ENCODE measurements around the gene LTBP1. TPM values are rescaled to one million over a fixed set of nuclear protein-coding genes. Genes with fewer than 3 reads are reported as not detected.

The LTBP1 gene
- total RNA-seq, 2 experiments from 2014 or later, result 0.06 TPM; not detected in 1

DNA sequence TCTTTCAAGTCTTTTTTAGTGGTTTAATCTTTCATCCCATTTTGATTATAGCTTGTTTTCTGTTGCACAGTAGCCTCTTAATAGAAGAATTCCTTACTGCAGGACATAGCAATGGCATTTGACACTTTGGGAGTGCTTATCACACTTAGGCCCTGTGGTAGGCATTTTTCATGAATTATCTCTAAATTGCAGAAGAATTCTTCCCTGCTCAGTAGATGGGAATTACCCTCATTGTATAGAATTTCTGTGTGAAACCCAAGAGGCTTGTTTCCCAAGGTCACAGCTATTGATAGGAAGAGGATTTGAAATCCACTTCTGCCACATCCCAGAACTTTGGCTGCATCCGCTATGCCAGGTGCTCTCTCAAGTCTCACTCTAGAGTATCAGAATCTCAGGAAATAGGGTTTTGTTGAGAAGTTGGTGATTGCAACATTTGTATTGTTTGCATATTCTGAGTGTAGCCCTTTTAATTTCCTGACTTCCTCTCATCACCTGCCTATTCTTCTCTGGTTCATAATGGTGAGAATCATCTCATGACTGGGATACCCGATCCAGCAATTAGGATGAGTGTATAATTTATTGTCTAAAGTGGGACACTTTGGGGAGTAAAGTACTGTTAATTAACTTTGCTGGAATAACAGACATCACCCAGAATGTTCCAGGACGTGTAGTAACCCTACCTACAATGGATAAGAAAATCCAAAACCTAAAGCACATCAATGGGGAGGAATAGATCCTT lies 274.5 kb downstream of the LTBP1 start:
- Histone ChIP-seq H3K27ac (ENCODE audit: low read depth in 1 of 2, low read length in 2 of 2) (no peak overlapping the region), H3K9me3 (ENCODE audit: control insufficient read depth in 1 of 2, insufficient read depth in 1 of 2, low read length in 2 of 2) (no peaks in the 10 kb centered on the region), H3K4me3 (ENCODE audit: low read length) (no peak overlapping the region), H3K4me1 (ENCODE audit: insufficient read depth, low read length) (no peaks in the 10 kb centered on the region), H3K36me3 (ENCODE audit: insufficient read depth, low read length) (no peaks in the 10 kb centered on the region), H3K27me3 (ENCODE audit: control insufficient read depth in 1 of 2, insufficient read depth in 2 of 2, low read length in 2 of 2) (peaks cover 0 to 5% of the 10 kb centered on the region in 2 experiments)
- Mint-ChIP-seq H3K27me3 (peaks cover 12% of the 10 kb centered on the region), H3K9me3 (no peaks in the 10 kb centered on the region), H3K36me3 (ENCODE audit: low read depth) (no peaks in the 10 kb centered on the region), H3K27ac (no peak overlapping the region), H3K4me3 (no peak overlapping the region), H3K4me1 (ENCODE audit: low read depth) (no peaks in the 10 kb centered on the region)
- intact Hi-C loops (cut with DNase I, micrococcal nuclease), result no loop called here
- DNase-seq (no peak), ATAC-seq (ENCODE audit: poor library complexity) (no peak)
- POLR2A ChIA-PET, result no interaction called here
- TF ChIP-seq CTCF (IDR thresholded peaks at IDR 0.05), result no peak
- CTCF ChIA-PET, result no interaction called here

GRCh38 chr2:33222309-33222708 lies 275.6 kb downstream of the LTBP1 start:
- no peaks in the 10 kb centered on the region for H3K4me1 Mint-ChIP-seq (ENCODE audit: low read depth)
- no peak overlapping the region for H3K4me3 Mint-ChIP-seq
- Histone ChIP-seq H3K27ac (ENCODE audit: low read depth in 1 of 2, low read length in 2 of 2) (no peak overlapping the region), H3K36me3 (ENCODE audit: insufficient read depth, low read length) (no peaks in the 10 kb centered on the region), H3K4me1 (ENCODE audit: insufficient read depth, low read length) (no peaks in the 10 kb centered on the region), H3K27me3 (ENCODE audit: control insufficient read depth in 1 of 2, insufficient read depth in 2 of 2, low read length in 2 of 2) (peaks cover 0 to 5% of the 10 kb centered on the region in 2 experiments), H3K4me3 (ENCODE audit: low read length) (no peak overlapping the region), H3K9me3 (ENCODE audit: control insufficient read depth in 1 of 2, insufficient read depth in 1 of 2, low read length in 2 of 2) (no peaks in the 10 kb centered on the region)
- ATAC-seq (ENCODE audit: poor library complexity) (no peak), DNase-seq (no peak)
- TF ChIP-seq CTCF (IDR thresholded peaks at IDR 0.05), result no peak
- H3K27me3 Mint-ChIP-seq, result peaks cover 12% of the 10 kb centered on the region
- ChIA-PET CTCF (no interaction called here), POLR2A (no interaction called here)
- H3K9me3 Mint-ChIP-seq, result no peaks in the 10 kb centered on the region
- H3K27ac Mint-ChIP-seq, result no peak overlapping the region
- no peaks in the 10 kb centered on the region for H3K36me3 Mint-ChIP-seq (ENCODE audit: low read depth)
- intact Hi-C loops (cut with DNase I, micrococcal nuclease), result no loop called here

GRCh38 chr2:33223856-33224255 lies 277.1 kb downstream of the LTBP1 start:
- no peaks in the 10 kb centered on the region for H3K4me1 ChIP-seq (ENCODE audit: insufficient read depth, low read length)
- no peaks in the 10 kb centered on the region for H3K36me3 ChIP-seq (ENCODE audit: insufficient read depth, low read length)
- H3K4me3 ChIP-seq (ENCODE audit: low read length), result no peak overlapping the region
- ChIA-PET CTCF (no interaction called here), POLR2A (no interaction called here)
- no peak overlapping the region for H3K27ac ChIP-seq (ENCODE audit: low read depth in 1 of 2, low read length in 2 of 2)
- Mint-ChIP-seq H3K27me3 (peaks cover 12% of the 10 kb centered on the region), H3K36me3 (ENCODE audit: low read depth) (no peaks in the 10 kb centered on the region), H3K9me3 (no peaks in the 10 kb centered on the region), H3K4me1 (ENCODE audit: low read depth) (no peaks in the 10 kb centered on the region), H3K27ac (no peak overlapping the region), H3K4me3 (no peak overlapping the region)
- no peaks in the 10 kb centered on the region for H3K9me3 ChIP-seq (ENCODE audit: control insufficient read depth in 1 of 2, insufficient read depth in 1 of 2, low read length in 2 of 2)
- H3K27me3 ChIP-seq (ENCODE audit: control insufficient read depth in 1 of 2, insufficient read depth in 2 of 2, low read length in 2 of 2), result peaks cover 0 to 5% of the 10 kb centered on the region in 2 experiments
- intact Hi-C loops (cut with DNase I, micrococcal nuclease), result no loop called here
- DNase-seq, result no peak
- no peak for TF ChIP-seq CTCF (IDR thresholded peaks at IDR 0.05)
- no peak for ATAC-seq (ENCODE audit: poor library complexity)
